CD14-positive monocyte (primary cell): Measurements from ENCODE around the gene RP2. TPM values are rescaled to one million over a fixed set of nuclear protein-coding genes. Genes with fewer than 3 reads are reported as not detected.

Experiments
- DNase-seq, 3 donors: peaks; one replicate each; pipeline ENCODE4 v3.0.0-alpha.2; 2011 to 2022
- H2AFZ ChIP-seq: 2 replicates; pipeline ENCODE4 v1.6.0; 2012; ENCODE audit warnings: mild to moderate bottlenecking, low read depth, low read length, inconsistent platforms; ENCODE audit not compliant: insufficient read depth, poor library complexity, severe bottlenecking
- H3K27ac ChIP-seq, 2 donors: 1 replicate in 1 of 2; 2 replicates in 1 of 2; pipeline ENCODE4 v1.5.1; 2012 to 2013; ENCODE audit warnings: low read length in 2 of 2, control low read depth in 1 of 2, inconsistent platforms in 1 of 2, low read depth in 1 of 2, mild to moderate bottlenecking in 1 of 2
- H3K27me3 ChIP-seq, 2 donors: one replicate each; pipeline versions ENCODE4 v1.6.0 to v1.6.1; 2011 to 2013; ENCODE audit warnings: low read length in 2 of 2; ENCODE audit not compliant: control insufficient read depth in 2 of 2, insufficient read depth in 2 of 2
- H3K36me3 ChIP-seq, 2 donors: replicated peaks in 1 of 2; 1 replicate in 1 of 2; 2 replicates in 1 of 2; pipeline versions ENCODE4 v1.5.1 to v1.6.1; 2012 to 2013; ENCODE audit warnings: low read length in 2 of 2, control low read depth in 1 of 2, inconsistent platforms in 1 of 2, mild to moderate bottlenecking in 1 of 2; ENCODE audit not compliant: insufficient read depth in 2 of 2, control insufficient read depth in 1 of 2
- H3K4me1 ChIP-seq, 2 donors: 1 replicate in 1 of 2; 2 replicates in 1 of 2; pipeline versions ENCODE4 v1.5.1 to v1.6.1; 2012 to 2013; ENCODE audit warnings: low read length in 2 of 2, control low read depth in 1 of 2, inconsistent platforms in 1 of 2, mild to moderate bottlenecking in 1 of 2, moderate library complexity in 1 of 2; ENCODE audit not compliant: insufficient read depth in 2 of 2, control insufficient read depth in 1 of 2
- H3K4me2 ChIP-seq: replicated peaks from 2 replicates; pipeline ENCODE3; 2012; ENCODE audit warnings: low read length, moderate library complexity, mild to moderate bottlenecking; ENCODE audit not compliant: poor library complexity, severe bottlenecking; ENCODE audit errors: extremely low read depth
- H3K4me3 ChIP-seq, 3 experiments: fragments of 200-600 bp in 1 of 3; sonication (generic) in 1 of 3; replicated peaks in 1 of 3; 1 replicate in 2 of 3; 2 replicates in 1 of 3; pipeline ENCODE4 v1.5.1; 2011 to 2013; ENCODE audit warnings: low read length in 3 of 3, mild to moderate bottlenecking in 3 of 3, control low read depth in 2 of 3, low read depth in 2 of 3, inconsistent platforms in 1 of 3, moderate library complexity in 1 of 3
- H3K79me2 ChIP-seq: 2 replicates; pipeline ENCODE4 v1.6.0; 2012; ENCODE audit warnings: mild to moderate bottlenecking, control low read depth, inconsistent platforms, low read length, moderate library complexity; ENCODE audit not compliant: insufficient read depth
- H3K9ac ChIP-seq: 2 replicates; pipeline ENCODE4 v1.6.0; 2017; ENCODE audit warnings: low read length, mild to moderate bottlenecking; ENCODE audit not compliant: insufficient read depth, poor library complexity, severe bottlenecking
- H3K9me3 ChIP-seq, 2 donors: replicated peaks in 1 of 2; 1 replicate in 1 of 2; 2 replicates in 1 of 2; pipeline versions ENCODE4 v1.5.1 to v1.6.1; 2012 to 2013; ENCODE audit warnings: low read length in 2 of 2, control low read depth in 1 of 2; ENCODE audit not compliant: control insufficient read depth in 1 of 2, insufficient read depth in 1 of 2
- H4K20me1 ChIP-seq: 2 replicates; pipeline ENCODE4 v1.6.0; 2012; ENCODE audit warnings: mild to moderate bottlenecking, low read length, control low read depth, moderate library complexity; ENCODE audit not compliant: insufficient read depth
- H3K27ac Mint-ChIP-seq, 7 donors: one replicate each; pipeline ENCODE4 v1.8.0; 2020; ENCODE audit warnings: mild to moderate bottlenecking in 7 of 7, mixed read lengths in 7 of 7, moderate library complexity in 6 of 7, inconsistent platforms in 2 of 7
- H3K27me3 Mint-ChIP-seq, 3 donors: one replicate each; pipeline ENCODE4 v1.8.0; 2021 to 2022; ENCODE audit warnings: low read depth in 3 of 3, mild to moderate bottlenecking in 3 of 3, mixed read lengths in 3 of 3, moderate library complexity in 3 of 3, inconsistent platforms in 1 of 3
- H3K36me3 Mint-ChIP-seq, 2 donors: one replicate each; pipeline ENCODE4 v1.8.0; 2020; ENCODE audit warnings: mixed read lengths in 2 of 2, inconsistent platforms in 1 of 2, mild to moderate bottlenecking in 1 of 2
- H3K4me1 Mint-ChIP-seq: one replicate; pipeline ENCODE4 v1.8.0; 2020; ENCODE audit warnings: mild to moderate bottlenecking, mixed read lengths
- H3K4me3 Mint-ChIP-seq, 2 donors: one replicate each; pipeline ENCODE4 v1.8.0; 2020; ENCODE audit warnings: mild to moderate bottlenecking in 2 of 2, mixed read lengths in 2 of 2, moderate library complexity in 1 of 2
- H3K9me3 Mint-ChIP-seq, 7 donors: one replicate each; pipeline ENCODE4 v1.8.0; 2020 to 2022; ENCODE audit warnings: mixed read lengths in 7 of 7, mild to moderate bottlenecking in 6 of 7, moderate library complexity in 6 of 7, inconsistent platforms in 2 of 7
- WGBS: methylation state at CpG from one replicate; pipeline ENCODE4 v1.1.5; 2013; ENCODE audit warnings: missing lambda C conversion rate; ENCODE audit not compliant: insufficient coverage; 5-methylcytosine and 5-hydroxymethylcytosine counted together
- intact Hi-C, 2 donors: fragments of 100-400 bp; cut with micrococcal nuclease; formaldehyde crosslinking; loops; one replicate each; pipeline versions ENCODE4 v1.15.0 to v1.15.1; 2023
- polyA minus RNA-seq: library from RNA; depleted of rRNA, polyadenylated mRNA; stranded (reverse); fragments of >200 nt; gene quantifications from 2 replicates; pipeline ENCODE4 v1.2.3, GENCODE V29; 2012
- polyA plus RNA-seq, 3 donors: library from polyadenylated mRNA; depleted of rRNA in 1 of 3; unstranded in 2 of 3; stranded (reverse) in 1 of 3; fragments of 300-500 nt in 2 of 3; fragments of >200 nt in 1 of 3; fragmentation: Illumina TruSeq in 2 of 3; gene quantifications; 1 replicate in 2 of 3; 2 replicates in 1 of 3; pipeline ENCODE4 v1.2.3, GENCODE V29; 2012 to 2021
- total RNA-seq, 12 experiments: library from RNA in 1 of 12; stranded (reverse) in 1 of 12; fragments of 120-200 nt in 1 of 12; gene quantifications; one replicate each; pipeline ENCODE4 v1.2.4 and lab custom pipeline; 2013 to 2026; ENCODE audit warnings: mixed read lengths in 6 of 12, inconsistent platforms in 1 of 12
- TF ChIP-seq, protein P1 (sequence below): fragments of 200-600 bp; IDR thresholded peaks from one replicate; pipeline ENCODE4 v1.8.0; 2022; ENCODE audit warnings: antibody characterized with exemption, mild to moderate bottlenecking

Gene RP2
- 59.6 TPM for total RNA-seq (2013)
- 10 to 100 TPM; 17.2 to 60.3 (median 55.7) TPM for polyA plus RNA-seq
- 27.8 and 32.8 TPM in 2 replicates for polyA minus RNA-seq
- 181 to 376 (median 238) reads per million in 11 experiments for total RNA-seq (lab: John Stamatoyannopoulos, UW)

DNA sequence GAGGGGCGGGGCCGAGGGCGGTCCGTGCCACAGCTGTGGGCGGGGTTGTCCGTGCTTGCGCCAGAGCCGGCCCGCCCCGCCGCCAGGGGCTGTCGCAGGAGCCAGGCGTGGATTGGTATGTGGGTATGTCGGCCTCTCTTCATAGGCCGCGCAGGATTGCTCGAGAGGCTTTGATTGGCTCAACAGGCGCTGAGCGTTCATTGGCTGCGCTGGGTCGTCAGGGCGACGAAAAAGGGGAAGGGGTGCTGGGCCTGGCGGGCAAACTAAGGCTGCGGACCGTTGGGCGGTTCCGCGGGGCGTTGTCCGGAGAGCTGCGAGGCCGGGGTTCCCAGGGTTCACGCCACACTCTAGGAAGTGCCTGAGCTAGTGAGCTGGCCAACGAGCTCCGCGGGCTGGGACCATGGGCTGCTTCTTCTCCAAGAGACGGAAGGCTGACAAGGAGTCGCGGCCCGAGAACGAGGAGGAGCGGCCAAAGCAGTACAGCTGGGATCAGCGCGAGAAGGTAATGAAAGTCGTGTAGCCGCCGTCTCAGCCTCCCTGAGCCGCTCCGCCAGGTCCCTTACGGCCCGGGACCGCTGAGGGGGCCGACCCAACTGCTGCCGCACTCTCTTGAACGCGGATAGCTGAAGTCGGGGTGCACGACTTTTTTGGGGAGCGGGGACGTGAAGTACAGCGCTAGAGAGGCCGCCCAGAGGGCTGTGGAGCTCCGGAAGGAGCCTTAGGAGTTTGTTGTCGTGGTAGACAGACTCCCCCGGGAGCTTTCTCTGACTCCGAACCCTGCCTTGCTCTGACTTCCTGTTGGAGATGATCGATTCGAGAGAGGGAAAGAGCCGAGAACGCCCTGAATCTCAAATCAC lies at the start of gene RP2:
RP2 (plus strand) TSS at position 343 of the 857 bp plus-strand sequence; CDS start at position 401, 58 bp downstream.
- intact Hi-C loops, result loop anchor here in 1 of 2 donors (10.0 kb wide), 1 partner anchor 1062 kb away; no protein-coding TSS in a partner anchor
- peak within 1 kb of the TSS; percentile 94 to 96 (median 95) for H3K4me3 ChIP-seq
- Mint-ChIP-seq H3K4me1 (peaks cover 39% of the 10 kb centered on the region), H3K27ac (peak within 1 kb of the TSS; percentile 97 to 100 (median 98)), H3K9me3 (peaks cover 0 to 30% (median 11%) of the 10 kb centered on the region in 7 donors), H3K4me3 (peak within 1 kb of the TSS; percentile 98 to 99), H3K36me3 (no peaks in the 10 kb centered on the region), H3K27me3 (peaks cover 0 to 7% (median 1%) of the 10 kb centered on the region in 3 donors)
- peak; percentile 92 to 97 (median 95) for DNase-seq
- no peaks in the 10 kb centered on the region for H3K36me3 ChIP-seq
- peaks cover 48 to 64% of the 10 kb centered on the region in 2 donors for H3K4me1 ChIP-seq
- TF ChIP-seq, protein P1, sequence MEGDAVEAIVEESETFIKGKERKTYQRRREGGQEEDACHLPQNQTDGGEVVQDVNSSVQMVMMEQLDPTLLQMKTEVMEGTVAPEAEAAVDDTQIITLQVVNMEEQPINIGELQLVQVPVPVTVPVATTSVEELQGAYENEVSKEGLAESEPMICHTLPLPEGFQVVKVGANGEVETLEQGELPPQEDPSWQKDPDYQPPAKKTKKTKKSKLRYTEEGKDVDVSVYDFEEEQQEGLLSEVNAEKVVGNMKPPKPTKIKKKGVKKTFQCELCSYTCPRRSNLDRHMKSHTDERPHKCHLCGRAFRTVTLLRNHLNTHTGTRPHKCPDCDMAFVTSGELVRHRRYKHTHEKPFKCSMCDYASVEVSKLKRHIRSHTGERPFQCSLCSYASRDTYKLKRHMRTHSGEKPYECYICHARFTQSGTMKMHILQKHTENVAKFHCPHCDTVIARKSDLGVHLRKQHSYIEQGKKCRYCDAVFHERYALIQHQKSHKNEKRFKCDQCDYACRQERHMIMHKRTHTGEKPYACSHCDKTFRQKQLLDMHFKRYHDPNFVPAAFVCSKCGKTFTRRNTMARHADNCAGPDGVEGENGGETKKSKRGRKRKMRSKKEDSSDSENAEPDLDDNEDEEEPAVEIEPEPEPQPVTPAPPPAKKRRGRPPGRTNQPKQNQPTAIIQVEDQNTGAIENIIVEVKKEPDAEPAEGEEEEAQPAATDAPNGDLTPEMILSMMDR, result no peak
- peak within 1 kb of the TSS; percentile 94 to 98 for H3K27ac ChIP-seq
- peaks cover 51% of the 10 kb centered on the region for H3K79me2 ChIP-seq
- H3K27me3 ChIP-seq, result no peaks in the 10 kb centered on the region
- WGBS, result under 1% methylated on average over 43 of the region's 71 CpGs
- peaks cover 41% of the 10 kb centered on the region for H4K20me1 ChIP-seq
- peak within 1 kb of the TSS; percentile 68 for H3K4me2 ChIP-seq
- peak within 1 kb of the TSS; percentile 91 for H3K9ac ChIP-seq
- peaks cover 0 to 12% of the 10 kb centered on the region in 2 donors for H3K9me3 ChIP-seq
- no peak within 1 kb of the TSS for H2AFZ ChIP-seq

DNA sequence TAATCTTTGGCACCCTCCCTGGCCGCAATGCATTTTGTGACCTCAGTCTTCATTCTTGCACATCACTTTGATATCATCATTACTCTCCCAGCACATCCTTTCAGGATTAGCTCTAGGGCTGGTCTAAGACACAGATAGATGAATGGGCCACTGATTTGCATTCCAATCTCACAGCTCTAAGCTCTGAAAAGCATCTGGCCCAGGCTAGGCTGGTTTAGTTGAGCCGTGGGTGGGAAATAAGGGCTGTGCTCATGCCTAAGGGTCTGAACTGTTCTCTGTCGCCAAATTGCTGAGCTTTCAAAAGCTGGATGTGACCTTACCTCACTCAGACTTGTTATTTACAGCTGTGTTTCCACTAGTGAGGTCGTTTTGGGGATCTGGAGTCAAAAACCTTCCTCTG lies 47.9 kb upstream of the RP2 start:
- TF ChIP-seq, protein P1, result no peak
- no peak for DNase-seq
- WGBS, result no CpG with 5 or more reads among the region's 4 CpGs

More for the DNA sequence above, 47.9 kb upstream of the RP2 start:
- no peak overlapping the region for H3K4me3 ChIP-seq
- no peaks in the 10 kb centered on the region for H3K36me3 ChIP-seq
- H3K4me2 ChIP-seq, result no peak overlapping the region
- H3K4me1 ChIP-seq, result peaks cover 34 to 41% of the 10 kb centered on the region in 2 donors
- Mint-ChIP-seq H3K4me1 (peaks cover 27% of the 10 kb centered on the region), H3K4me3 (no peak overlapping the region), H3K27ac (peak overlapping the region in 1 of 7 donors; percentile 36), H3K27me3 (peaks cover 0 to 15% (median 0%) of the 10 kb centered on the region in 3 donors), H3K9me3 (peaks cover 0 to 10% (median 0%) of the 10 kb centered on the region in 7 donors), H3K36me3 (no peaks in the 10 kb centered on the region)
- intact Hi-C loops, result no loop called here
- H3K9ac ChIP-seq, result no peak overlapping the region
- no peaks in the 10 kb centered on the region for H3K27me3 ChIP-seq
- H4K20me1 ChIP-seq, result no peaks in the 10 kb centered on the region
- no peaks in the 10 kb centered on the region for H3K9me3 ChIP-seq
- H3K79me2 ChIP-seq, result no peaks in the 10 kb centered on the region
- H3K27ac ChIP-seq, result no peak overlapping the region
- no peak overlapping the region for H2AFZ ChIP-seq
